HL-60 (cell line): ENCODE measurements around the gene NOXA1.

Experiments used
- POLR2AphosphoS5 ChIP-seq: IDR thresholded peaks from 2 replicates; pipeline ENCODE4 v1.6.1; 2012; ENCODE audit warnings: low read depth
- TF ChIP-seq, protein P1 (sequence below): IDR thresholded peaks from one replicate; pipeline ENCODE4 v1.5.1; 2011; ENCODE audit warnings: low read length, control low read depth, inconsistent platforms; ENCODE audit not compliant: insufficient read depth
- TF ChIP-seq, protein P2 (sequence below): IDR thresholded peaks from 2 replicates; pipeline ENCODE4 v1.6.1; 2012; ENCODE audit warnings: low read depth; ENCODE audit not compliant: insufficient replicate concordance

DNA sequence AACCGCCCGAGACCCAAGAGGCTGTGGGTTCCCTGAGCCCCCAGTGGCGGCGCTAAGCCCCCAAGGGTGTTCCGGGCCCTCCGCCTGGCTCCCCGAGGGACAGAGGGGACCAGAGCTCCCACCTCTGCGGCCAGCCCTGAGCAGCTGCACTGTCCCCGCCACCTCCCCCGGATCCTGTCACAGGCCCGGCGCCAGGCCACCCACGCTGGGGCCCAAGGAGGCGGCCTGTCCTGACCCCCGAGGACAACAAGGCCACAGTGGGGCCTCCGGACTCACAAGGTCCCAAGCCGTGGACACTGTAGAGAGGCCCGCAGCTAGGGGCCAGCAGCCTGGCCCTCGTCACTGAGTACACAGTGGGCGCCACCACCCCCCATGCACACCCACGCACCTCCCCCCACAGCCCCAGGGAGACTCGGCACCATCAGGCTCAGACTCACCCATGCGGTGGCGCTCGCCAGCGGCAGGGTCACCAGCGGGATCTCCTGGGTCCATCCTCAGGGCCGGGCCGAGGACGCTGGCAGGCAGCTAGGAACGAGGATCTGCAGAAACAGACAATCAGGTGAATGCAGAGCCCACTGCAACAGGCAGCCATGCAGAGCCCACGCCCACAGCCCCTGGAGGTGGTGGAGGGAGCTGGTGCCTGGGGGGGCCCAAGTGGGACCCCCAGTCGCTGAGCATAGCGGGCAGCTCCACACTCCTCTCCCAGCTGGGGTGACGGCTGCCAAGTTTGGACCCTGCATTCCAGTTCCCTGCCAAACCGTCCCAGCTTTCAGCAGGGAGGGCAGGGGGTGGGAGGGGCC, 28.1 kb upstream of the NOXA1 start:
- no peak for TF ChIP-seq POLR2AphosphoS5
- TF ChIP-seq, protein P1, sequence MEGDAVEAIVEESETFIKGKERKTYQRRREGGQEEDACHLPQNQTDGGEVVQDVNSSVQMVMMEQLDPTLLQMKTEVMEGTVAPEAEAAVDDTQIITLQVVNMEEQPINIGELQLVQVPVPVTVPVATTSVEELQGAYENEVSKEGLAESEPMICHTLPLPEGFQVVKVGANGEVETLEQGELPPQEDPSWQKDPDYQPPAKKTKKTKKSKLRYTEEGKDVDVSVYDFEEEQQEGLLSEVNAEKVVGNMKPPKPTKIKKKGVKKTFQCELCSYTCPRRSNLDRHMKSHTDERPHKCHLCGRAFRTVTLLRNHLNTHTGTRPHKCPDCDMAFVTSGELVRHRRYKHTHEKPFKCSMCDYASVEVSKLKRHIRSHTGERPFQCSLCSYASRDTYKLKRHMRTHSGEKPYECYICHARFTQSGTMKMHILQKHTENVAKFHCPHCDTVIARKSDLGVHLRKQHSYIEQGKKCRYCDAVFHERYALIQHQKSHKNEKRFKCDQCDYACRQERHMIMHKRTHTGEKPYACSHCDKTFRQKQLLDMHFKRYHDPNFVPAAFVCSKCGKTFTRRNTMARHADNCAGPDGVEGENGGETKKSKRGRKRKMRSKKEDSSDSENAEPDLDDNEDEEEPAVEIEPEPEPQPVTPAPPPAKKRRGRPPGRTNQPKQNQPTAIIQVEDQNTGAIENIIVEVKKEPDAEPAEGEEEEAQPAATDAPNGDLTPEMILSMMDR, result no peak
- TF ChIP-seq, protein P2, sequence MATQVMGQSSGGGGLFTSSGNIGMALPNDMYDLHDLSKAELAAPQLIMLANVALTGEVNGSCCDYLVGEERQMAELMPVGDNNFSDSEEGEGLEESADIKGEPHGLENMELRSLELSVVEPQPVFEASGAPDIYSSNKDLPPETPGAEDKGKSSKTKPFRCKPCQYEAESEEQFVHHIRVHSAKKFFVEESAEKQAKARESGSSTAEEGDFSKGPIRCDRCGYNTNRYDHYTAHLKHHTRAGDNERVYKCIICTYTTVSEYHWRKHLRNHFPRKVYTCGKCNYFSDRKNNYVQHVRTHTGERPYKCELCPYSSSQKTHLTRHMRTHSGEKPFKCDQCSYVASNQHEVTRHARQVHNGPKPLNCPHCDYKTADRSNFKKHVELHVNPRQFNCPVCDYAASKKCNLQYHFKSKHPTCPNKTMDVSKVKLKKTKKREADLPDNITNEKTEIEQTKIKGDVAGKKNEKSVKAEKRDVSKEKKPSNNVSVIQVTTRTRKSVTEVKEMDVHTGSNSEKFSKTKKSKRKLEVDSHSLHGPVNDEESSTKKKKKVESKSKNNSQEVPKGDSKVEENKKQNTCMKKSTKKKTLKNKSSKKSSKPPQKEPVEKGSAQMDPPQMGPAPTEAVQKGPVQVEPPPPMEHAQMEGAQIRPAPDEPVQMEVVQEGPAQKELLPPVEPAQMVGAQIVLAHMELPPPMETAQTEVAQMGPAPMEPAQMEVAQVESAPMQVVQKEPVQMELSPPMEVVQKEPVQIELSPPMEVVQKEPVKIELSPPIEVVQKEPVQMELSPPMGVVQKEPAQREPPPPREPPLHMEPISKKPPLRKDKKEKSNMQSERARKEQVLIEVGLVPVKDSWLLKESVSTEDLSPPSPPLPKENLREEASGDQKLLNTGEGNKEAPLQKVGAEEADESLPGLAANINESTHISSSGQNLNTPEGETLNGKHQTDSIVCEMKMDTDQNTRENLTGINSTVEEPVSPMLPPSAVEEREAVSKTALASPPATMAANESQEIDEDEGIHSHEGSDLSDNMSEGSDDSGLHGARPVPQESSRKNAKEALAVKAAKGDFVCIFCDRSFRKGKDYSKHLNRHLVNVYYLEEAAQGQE, result no peak
